ENCODE measurements around the gene MROH2A.

MROH2A gene

DNA sequence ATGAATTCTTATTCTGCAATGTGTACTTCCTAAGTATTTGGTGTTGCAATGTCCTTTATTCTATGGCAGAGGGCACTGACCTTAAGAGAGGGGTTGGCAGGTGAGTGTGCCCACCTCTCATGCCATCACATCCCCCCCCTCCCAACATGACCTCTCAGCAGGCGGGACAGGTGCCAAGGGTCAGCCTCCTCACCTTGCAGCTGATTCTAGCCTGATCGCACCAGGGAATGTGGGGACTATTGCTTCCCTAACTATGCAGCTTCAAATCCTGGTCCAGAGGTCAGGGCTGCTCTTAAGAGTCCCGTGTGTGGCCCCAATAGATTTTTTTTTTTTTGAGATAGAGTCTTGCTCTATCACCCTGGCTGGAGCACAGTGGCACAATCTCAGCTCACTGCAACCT lies 66.7 kb downstream of the MROH2A start:
- in situ Hi-C loops (cut with HindIII; ENCODE audit: low pct_unique_long_range_greater_than_20kb, low sequenced_read_pairs), result no loop called here
- no peak for DNase-seq (ENCODE audit: low read depth in 1 of 2, low spot score in 1 of 2)
- TF ChIP-seq JUND (IDR thresholded peaks at IDR 0.05; ENCODE audit: low read depth), result no peak

DNA sequence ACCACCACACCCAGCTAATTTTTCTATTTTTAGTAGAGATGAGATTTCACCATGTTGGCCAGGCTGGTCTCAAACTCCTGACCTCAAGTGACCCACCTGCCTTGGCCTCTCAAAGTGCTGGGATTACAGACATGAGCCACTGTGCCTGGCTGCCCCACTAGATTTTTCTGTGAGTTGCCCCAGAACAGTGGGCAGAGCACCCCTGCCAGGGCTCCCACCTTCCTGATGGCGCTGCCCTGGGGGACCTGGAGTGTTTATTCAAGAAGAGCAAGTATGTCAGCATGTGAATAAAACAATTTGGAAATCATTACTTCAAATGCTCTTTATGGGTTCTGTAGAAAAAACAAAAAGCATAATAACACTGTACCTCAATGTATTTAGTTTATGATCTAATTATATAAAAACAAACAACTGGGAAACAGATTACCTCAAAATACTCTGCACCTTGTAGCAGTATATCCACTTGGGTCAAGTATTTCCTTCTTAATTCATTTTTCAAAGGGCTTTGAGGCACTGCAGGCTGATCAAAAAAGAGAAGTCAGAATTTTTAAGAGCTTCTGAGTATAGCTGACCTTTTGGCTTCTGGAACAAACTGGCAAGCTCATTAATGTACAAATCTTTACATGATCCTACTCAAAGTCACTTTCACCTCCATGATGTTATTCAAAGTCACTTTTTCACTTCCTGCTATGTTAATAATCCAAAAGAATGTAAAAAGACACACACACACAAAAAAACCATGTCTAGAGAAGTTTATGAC lies 67.4 kb downstream of the MROH2A start:
- no peak for DNase-seq (ENCODE audit: low read depth in 1 of 2, low spot score in 1 of 2)
- no peak for TF ChIP-seq JUND (IDR thresholded peaks at IDR 0.05; ENCODE audit: low read depth)
- in situ Hi-C loops (cut with HindIII; ENCODE audit: low pct_unique_long_range_greater_than_20kb, low sequenced_read_pairs), result no loop called here

DNA sequence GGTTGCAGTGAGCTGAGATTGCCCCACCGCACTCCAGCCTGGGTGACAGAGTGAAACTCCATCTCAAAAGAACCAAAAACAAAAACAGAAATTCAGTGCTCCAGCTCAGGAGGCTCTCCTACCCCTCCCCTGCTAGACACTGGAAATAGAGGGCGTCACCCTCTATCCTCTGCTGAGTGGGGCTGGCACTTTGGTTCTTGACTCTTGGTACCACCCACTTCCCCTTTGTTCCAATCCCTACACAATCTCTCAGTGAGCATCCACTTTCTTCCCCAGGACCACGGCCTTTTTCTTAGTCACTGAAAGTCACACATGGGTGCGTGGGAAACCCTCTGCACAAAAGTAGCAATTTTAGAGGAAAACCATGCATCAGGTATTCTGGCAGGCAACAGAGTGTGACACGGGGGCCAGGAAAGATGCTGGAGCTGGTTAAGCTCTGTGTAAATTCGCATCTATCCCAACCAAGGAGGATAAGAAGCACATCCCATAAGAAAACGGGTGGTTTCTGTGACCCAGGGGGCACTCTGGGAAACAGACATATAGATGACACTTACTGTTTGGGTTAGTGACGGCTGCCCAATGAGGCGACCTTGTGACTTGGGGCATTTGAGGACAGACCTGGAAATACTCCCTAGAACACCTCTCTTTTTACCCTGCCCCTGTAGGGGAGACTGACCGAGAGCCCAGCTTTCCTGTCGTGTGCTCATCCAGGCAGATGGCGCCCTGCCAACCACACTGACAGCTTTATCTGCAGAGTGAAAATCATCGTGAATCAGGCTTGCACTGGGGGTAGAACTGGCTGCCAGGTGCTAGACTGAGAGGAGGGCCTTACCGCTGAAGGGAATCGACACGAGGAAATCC lies 68.5 kb downstream of the MROH2A start:
- TF ChIP-seq JUND (IDR thresholded peaks at IDR 0.05; ENCODE audit: low read depth), result no peak
- in situ Hi-C loops (cut with HindIII; ENCODE audit: low pct_unique_long_range_greater_than_20kb, low sequenced_read_pairs), result no loop called here
- DNase-seq (ENCODE audit: low read depth in 1 of 2, low spot score in 1 of 2), result no peak

DNA sequence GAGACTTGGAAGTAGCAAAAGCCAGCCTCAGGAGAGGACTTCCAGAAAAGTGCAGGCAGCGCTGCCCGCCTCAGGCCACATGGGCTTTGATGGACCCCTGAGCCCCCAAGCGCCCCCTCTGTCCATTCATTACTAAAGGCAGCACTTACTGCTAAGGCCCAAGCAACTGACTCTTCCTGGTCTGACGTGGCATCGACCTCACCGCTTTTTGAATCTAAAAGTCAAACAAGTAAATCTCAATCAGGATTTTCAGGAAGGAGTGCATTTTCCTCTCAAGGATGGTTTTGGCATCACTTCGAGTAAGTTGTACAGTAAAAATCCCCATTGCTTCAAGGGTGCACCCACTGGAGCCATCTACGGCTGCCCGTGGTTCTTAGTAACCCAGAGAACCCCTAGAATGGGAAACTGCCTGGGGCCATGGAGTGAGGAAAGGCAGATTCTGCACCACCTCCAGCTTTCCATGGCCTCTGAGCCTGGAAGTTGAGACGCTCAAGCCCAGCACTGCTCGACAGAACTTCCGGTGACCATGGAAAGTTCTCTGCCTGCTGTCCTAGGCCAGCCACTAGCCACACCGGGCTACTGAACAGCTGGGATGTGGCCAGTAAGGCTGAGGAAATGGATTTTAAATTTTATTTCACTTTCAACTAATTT lies 69.2 kb downstream of the MROH2A start:
- no peak for DNase-seq (ENCODE audit: low read depth in 1 of 2, low spot score in 1 of 2)
- TF ChIP-seq JUND (IDR thresholded peaks at IDR 0.05; ENCODE audit: low read depth), result no peak
- in situ Hi-C loops (cut with HindIII; ENCODE audit: low pct_unique_long_range_greater_than_20kb, low sequenced_read_pairs), result no loop called here

DNA sequence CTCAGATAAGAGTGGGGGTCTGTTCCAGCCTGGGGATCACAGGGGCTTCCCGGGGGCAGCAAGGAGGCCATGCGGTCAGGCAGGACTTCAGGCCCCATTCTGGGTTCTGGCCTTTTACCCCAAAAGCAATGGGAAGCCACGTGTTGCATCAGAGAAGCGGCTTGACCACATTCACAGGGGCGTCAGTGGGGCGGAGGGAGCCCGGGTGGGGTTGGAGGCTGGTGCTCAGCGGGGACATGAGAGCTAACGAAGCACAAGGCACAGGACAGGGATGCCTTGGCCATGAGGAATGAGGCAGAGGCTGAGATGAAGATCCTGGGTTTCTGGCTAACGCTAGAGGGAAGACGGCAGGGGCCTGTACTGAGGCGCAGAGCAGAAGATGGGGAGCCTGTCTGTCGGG lies 70.1 kb downstream of the MROH2A start:
- DNase-seq (ENCODE audit: low read depth in 1 of 2, low spot score in 1 of 2), result no peak
- TF ChIP-seq JUND (IDR thresholded peaks at IDR 0.05; ENCODE audit: low read depth), result no peak
- in situ Hi-C loops (cut with HindIII; ENCODE audit: low pct_unique_long_range_greater_than_20kb, low sequenced_read_pairs), result no loop called here

DNA sequence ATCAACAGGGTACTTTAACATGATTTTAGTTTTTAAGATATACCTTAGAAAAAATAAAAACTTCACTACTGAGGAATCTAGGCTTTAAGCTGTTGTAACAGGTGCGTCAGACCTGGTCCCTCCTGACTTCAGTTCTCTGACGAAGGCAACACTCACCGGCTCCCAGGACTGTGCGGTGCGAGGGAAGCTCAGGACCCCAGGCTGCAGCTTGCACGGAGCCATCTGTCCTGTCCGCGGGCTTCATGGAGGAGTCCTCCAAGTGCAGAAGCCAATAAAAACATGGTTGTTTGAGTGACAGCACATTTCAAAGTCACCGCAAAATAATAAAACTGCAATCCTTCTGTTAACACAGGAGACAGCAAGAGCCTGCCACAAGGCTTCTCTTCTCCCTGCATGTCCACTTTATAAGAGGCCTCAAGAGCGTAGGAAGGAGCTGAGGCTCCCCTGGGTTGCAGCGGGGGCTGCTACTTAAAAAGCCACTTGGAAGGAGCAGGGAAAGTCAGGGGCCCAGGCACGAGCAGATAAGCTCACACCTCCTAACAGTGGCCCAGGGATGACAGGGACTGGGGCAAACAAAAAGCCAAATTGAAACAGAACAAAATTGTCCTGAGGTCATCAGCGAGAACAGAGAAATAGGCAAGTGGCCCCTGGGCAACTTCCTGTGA lies 71.6 kb downstream of the MROH2A start:
- in situ Hi-C loops (cut with HindIII; ENCODE audit: low pct_unique_long_range_greater_than_20kb, low sequenced_read_pairs), result no loop called here
- no peak for DNase-seq (ENCODE audit: low read depth in 1 of 2, low spot score in 1 of 2)
- no peak for TF ChIP-seq JUND (IDR thresholded peaks at IDR 0.05; ENCODE audit: low read depth)

DNA sequence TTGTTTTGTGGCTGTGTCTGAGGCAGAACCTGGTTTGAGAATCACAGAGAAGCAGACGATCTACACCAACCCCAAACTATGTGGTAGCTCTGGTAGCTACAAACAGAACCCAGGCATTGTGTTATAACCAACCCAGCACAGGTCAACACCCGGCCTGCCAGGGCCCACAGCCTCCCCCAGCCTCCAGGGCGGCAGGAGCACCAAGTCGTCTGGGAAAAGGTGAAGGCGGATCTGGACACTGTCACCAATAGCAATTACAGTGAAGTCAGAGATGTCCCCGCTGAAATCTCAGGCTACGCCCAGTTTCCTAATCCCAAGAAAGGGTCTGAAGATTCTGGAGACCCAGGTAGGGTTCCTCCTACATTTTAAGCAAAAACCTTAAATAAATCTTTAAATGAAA lies 72.6 kb downstream of the MROH2A start:
- no peak for DNase-seq (ENCODE audit: low read depth in 1 of 2, low spot score in 1 of 2)
- in situ Hi-C loops (cut with HindIII; ENCODE audit: low pct_unique_long_range_greater_than_20kb, low sequenced_read_pairs), result no loop called here
- TF ChIP-seq JUND (IDR thresholded peaks at IDR 0.05; ENCODE audit: low read depth), result no peak

DNA sequence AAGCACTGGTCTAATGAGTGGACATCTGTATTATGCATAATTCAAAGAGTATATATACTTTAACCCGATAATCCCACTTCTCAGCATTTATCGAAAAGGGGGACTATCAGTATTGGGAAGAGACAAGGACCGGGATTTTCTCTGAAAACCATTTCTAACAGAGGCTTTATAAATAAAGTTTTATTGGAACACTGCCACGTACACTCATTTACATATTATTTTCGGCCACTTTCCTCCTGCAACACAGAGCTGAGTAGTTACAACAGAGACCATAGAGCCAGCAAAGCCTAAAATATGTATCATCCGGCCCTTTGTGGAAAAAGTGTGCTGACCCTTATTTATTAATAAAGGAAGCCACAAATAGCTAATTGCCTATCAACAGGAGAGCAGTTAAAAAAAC lies 73.0 kb downstream of the MROH2A start:
- in situ Hi-C loops (cut with HindIII; ENCODE audit: low pct_unique_long_range_greater_than_20kb, low sequenced_read_pairs), result no loop called here
- DNase-seq (ENCODE audit: low read depth in 1 of 2, low spot score in 1 of 2), result no peak
- TF ChIP-seq JUND (IDR thresholded peaks at IDR 0.05; ENCODE audit: low read depth), result no peak

DNA sequence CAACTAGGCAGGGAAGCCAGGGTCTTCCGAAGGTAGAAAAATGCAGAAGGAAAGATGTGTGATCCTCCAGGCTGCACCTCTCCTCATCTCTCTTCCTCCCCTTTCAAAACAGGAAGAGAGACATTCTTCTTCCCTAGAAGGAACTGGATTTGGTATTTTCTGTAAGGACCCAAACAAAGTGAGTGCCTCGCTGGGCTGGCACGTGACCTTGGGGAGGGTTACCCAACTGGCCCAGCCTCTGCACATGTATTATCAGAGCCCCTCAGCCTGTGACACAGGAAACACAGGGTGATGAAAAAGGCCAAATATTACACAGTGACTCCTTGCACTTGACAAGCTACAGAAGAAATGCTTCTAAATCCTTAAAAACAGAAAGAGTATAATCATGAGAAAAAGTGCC lies 73.9 kb downstream of the MROH2A start:
- no peak for DNase-seq (ENCODE audit: low read depth in 1 of 2, low spot score in 1 of 2)
- TF ChIP-seq JUND (IDR thresholded peaks at IDR 0.05; ENCODE audit: low read depth), result no peak
- in situ Hi-C loops (cut with HindIII; ENCODE audit: low pct_unique_long_range_greater_than_20kb, low sequenced_read_pairs), result no loop called here

DNA sequence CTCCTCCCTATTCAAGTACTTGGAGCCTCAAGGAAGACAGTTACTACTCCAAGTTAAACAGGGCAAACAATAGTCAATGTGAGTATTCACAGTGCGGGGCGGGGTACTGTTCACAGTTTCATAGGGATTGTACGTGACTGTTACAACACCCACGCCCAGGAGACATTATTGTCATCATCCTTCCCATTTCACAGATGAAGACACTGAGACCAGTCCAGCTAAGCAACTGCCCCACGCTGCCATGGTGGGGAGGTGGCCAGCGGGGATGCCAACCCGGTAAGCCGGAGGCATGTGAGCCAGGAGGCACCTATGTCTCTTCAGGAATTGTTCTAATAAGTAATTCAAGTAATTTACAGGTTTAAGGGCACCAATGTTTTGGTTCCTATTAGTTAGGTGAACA lies 75.2 kb downstream of the MROH2A start:
- DNase-seq (ENCODE audit: low read depth in 1 of 2, low spot score in 1 of 2), result no peak
- in situ Hi-C loops (cut with HindIII; ENCODE audit: low pct_unique_long_range_greater_than_20kb, low sequenced_read_pairs), result no loop called here

DNA sequence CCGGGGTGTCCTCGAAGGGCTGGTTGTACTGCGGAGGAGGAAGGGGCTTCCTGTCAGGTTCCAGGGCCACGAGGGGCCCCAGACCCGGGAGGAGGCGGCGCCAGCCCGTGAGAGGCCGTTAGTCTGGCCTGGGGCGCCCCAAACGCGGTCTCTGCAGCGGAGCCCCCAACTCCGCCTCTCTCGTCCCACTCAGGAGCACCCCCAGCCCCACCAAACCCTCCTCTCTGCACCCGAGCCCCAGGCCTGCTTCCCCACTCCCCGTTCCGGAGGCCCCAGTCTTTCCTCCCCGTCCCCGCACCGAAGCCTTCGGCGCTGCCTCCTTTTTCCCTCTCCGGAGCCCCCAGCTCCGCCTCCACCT lies 75.7 kb downstream of the MROH2A start:
- TF ChIP-seq JUND (IDR thresholded peaks at IDR 0.05; ENCODE audit: low read depth), result no peak
- no peak for DNase-seq (ENCODE audit: low read depth in 1 of 2, low spot score in 1 of 2)
- in situ Hi-C loops (cut with HindIII; ENCODE audit: low pct_unique_long_range_greater_than_20kb, low sequenced_read_pairs), result no loop called here

More for the DNA sequence above, 75.2 kb downstream of the MROH2A start:
- no peak for TF ChIP-seq JUND (IDR thresholded peaks at IDR 0.05; ENCODE audit: low read depth)

DNA sequence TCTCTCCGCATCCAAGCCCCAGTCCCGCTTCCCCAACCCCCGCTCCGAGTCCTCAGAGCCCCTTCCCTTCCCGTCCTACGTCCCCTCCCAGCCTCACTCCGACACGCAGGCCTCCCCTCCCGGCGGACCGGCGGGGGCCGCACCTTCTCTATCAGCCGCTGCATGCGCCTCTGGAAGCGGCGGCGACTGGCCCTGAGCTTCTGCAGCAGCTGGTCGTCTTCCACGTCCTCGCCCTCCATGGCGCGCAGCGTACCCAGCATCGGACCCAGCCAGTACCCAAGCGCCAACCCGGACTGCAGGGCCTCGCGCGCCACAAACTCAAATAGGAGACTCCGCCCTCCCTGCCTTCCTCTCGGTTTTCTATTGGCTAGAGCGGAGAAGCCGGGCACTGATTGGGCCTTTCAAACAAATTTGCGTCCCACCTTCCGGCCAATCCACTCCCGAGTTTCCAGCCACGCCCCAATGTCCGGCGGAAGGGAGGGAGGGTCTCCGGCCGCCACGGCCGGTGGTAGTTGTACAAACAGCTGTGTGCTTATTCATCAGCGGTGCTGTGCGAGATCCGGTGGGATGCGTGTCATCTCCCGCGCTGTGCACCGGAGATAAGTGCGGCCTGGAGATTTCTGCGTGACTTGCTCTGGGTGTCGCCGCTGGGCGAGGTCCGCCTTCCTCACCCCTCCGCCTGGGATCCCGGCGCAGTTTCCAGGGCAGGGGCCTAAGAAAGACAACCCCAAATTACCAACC lies 76.3 kb downstream of the MROH2A start, which contains the start of gene HJURP:
Gene HJURP, minus strand, starts transcription at position 295 of the 741 bp plus-strand sequence. Its CDS starts 35 bp downstream, at position 260.
- DNase-seq (ENCODE audit: low read depth in 1 of 2, low spot score in 1 of 2), result peak; percentile 94 to 96
- no peak for TF ChIP-seq JUND (IDR thresholded peaks at IDR 0.05; ENCODE audit: low read depth)
- in situ Hi-C loops (cut with HindIII; ENCODE audit: low pct_unique_long_range_greater_than_20kb, low sequenced_read_pairs), result no loop called here

Measured in T47D (cell line).